HepG2 (cell line): ENCODE results near the gene LDLRAD4. TPM values are rescaled to one million over a fixed set of nuclear protein-coding genes. Genes with fewer than 3 reads are reported as not detected.

Experiments used
- ATAC-seq: fragments of 200-7000 bp; cut with Tn5 transposase; 3 replicates; pipeline ENCODE4 v1.9.1; 2020; ENCODE audit warnings: mild to moderate bottlenecking, moderate library complexity
- BruUV-seq: library from RNA; stranded (reverse); fragments of 400-500 nt; replicated peaks from 2 replicates; lab custom pipeline; 2021; lab: Mats Ljungman, UMichigan
- CTCF ChIA-PET: fragments of 300-600 bp; formaldehyde crosslinking; extraction: SDS; loops from one replicate; lab custom pipeline; 2021; ENCODE audit warnings: low total read pairs, inconsistent platforms, low intra/inter-chr PET ratio; lab: Yijun Ruan, JAX
- POLR2A ChIA-PET: fragments of 350-600 bp; sonication (Branson Sonifier 250); formaldehyde crosslinking; loops from one replicate; lab custom pipeline; 2020; ENCODE audit warnings: antibody characterized with exemption, inconsistent platforms; lab: Yijun Ruan, JAX
- DNase-seq: peaks from one replicate; pipeline ENCODE4 v3.0.0-alpha.2; 2015; ENCODE audit warnings: low spot score
- FAIRE-seq: peaks from 3 replicates; lab custom pipeline; 2011; peaks lifted over from hg19 to GRCh38; lab: Jason Lieb, UNC
- H2AFZ ChIP-seq: one replicate; pipeline ENCODE4 v1.6.1; 2011; ENCODE audit warnings: low read length, inconsistent platforms
- H3K27ac ChIP-seq: fragments of 300-600 bp; 3 replicates; pipeline ENCODE4 v1.8.0; 2011; ENCODE audit warnings: mixed run types, mild to moderate bottlenecking, mixed read lengths, low read length, inconsistent platforms; ENCODE audit not compliant: insufficient read depth; ENCODE audit errors: extremely low read length
- H3K27me3 ChIP-seq, 2 experiments: fragments of 200-600 bp in 1 of 2; 2 replicates in 1 of 2; 3 replicates in 1 of 2; pipeline versions ENCODE4 v1.6.0 to v1.8.0; 2011; ENCODE audit warnings: low read length in 2 of 2, mild to moderate bottlenecking in 2 of 2, moderate library complexity in 2 of 2, inconsistent platforms in 1 of 2; ENCODE audit not compliant: insufficient read depth in 2 of 2, control insufficient read depth in 1 of 2
- H3K36me3 ChIP-seq, 2 experiments: fragments of 200-600 bp in 1 of 2; replicated peaks in 1 of 2; 2 replicates in 1 of 2; 3 replicates in 1 of 2; pipeline versions ENCODE4 v1.5.1 to v1.8.0; 2011; ENCODE audit warnings: low read length in 2 of 2, inconsistent platforms in 1 of 2; ENCODE audit not compliant: insufficient read depth in 2 of 2, control insufficient read depth in 1 of 2
- H3K4me1 ChIP-seq: 2 replicates; pipeline ENCODE4 v1.5.1; 2012; ENCODE audit warnings: low read length, inconsistent platforms; ENCODE audit not compliant: insufficient read depth
- H3K4me2 ChIP-seq: 2 replicates; pipeline ENCODE4 v1.6.0; 2011; ENCODE audit warnings: low read depth, low read length, inconsistent platforms
- H3K4me3 ChIP-seq, 3 experiments: fragments of 200-600 bp in 1 of 3; sonication (generic), shearing (Covaris generic) in 1 of 3; replicated peaks in 1 of 3; 2 replicates each; pipeline ENCODE4 v1.5.1; 2011 to 2016; ENCODE audit warnings: low read length in 3 of 3, inconsistent platforms in 2 of 3, low read depth in 2 of 3, mild to moderate bottlenecking in 2 of 3, control low read depth in 1 of 3, mixed read lengths in 1 of 3; ENCODE audit not compliant: insufficient read depth in 1 of 3
- H3K79me2 ChIP-seq: one replicate; pipeline ENCODE4 v1.6.1; 2011; ENCODE audit warnings: low read length, inconsistent platforms; ENCODE audit not compliant: insufficient read depth
- H3K9ac ChIP-seq: 2 replicates; pipeline ENCODE4 v1.6.0; 2011; ENCODE audit warnings: mild to moderate bottlenecking, low read depth, low read length, inconsistent platforms; ENCODE audit not compliant: insufficient read depth
- H3K9me3 ChIP-seq: 2 replicates; pipeline ENCODE4 v1.5.1; 2012; ENCODE audit warnings: mild to moderate bottlenecking, low read length
- H4K20me1 ChIP-seq: 2 replicates; pipeline ENCODE4 v1.6.0; 2011; ENCODE audit warnings: inconsistent platforms, mild to moderate bottlenecking, low read length, moderate library complexity; ENCODE audit not compliant: insufficient read depth
- ELF1 ChIP-seq: sonication (generic); formaldehyde crosslinking; IDR thresholded peaks from 2 replicates; pipeline ENCODE4 v1.4.0; 2020; ENCODE audit warnings: missing genetic modification reagents
- GABPA ChIP-seq, 2 experiments: IDR thresholded peaks; 2 replicates each; pipeline ENCODE4 v1.6.1; 2011 to 2016; ENCODE audit warnings: low read depth in 2 of 2, low read length in 1 of 2, missing biosample characterization in 1 of 2, missing genetic modification characterization in 1 of 2
- IKZF1 ChIP-seq: fragments of 450-650 bp; IDR thresholded peaks from 2 replicates; pipeline ENCODE4 v1.7.1; 2016
- KLF12 ChIP-seq: sonication (generic); formaldehyde crosslinking; IDR thresholded peaks from 2 replicates; pipeline ENCODE4 v1.4.0; 2020; ENCODE audit warnings: missing genetic modification reagents, borderline replicate concordance
- MAZ ChIP-seq, 2 experiments: sonication (generic) in 1 of 2; formaldehyde crosslinking in 1 of 2; IDR thresholded peaks; 2 replicates each; pipeline versions ENCODE4 v1.5.0 to v1.6.1; 2012 to 2020; ENCODE audit warnings: low read depth in 2 of 2, mild to moderate bottlenecking in 2 of 2, borderline replicate concordance in 1 of 2, improper control_type of control experiment in 1 of 2, low read length in 1 of 2, missing genetic modification reagents in 1 of 2, moderate library complexity in 1 of 2
- MEF2D ChIP-seq: sonication (generic); formaldehyde crosslinking; IDR thresholded peaks from 2 replicates; pipeline ENCODE4 v1.5.1; 2020; ENCODE audit warnings: mild to moderate bottlenecking, missing genetic modification reagents
- NFRKB ChIP-seq: fragments of 450-650 bp; IDR thresholded peaks from 2 replicates; pipeline ENCODE4 v1.6.1; 2017
- ZBTB1 ChIP-seq: sonication (generic); formaldehyde crosslinking; IDR thresholded peaks from 2 replicates; pipeline ENCODE4 v1.4.0; 2020; ENCODE audit warnings: missing genetic modification reagents, borderline replicate concordance
- ZBTB20 ChIP-seq: sonication (generic); formaldehyde crosslinking; IDR thresholded peaks from 2 replicates; pipeline ENCODE4 v1.8.1; 2023; ENCODE audit warnings: missing genetic modification reagents, low read depth, mild to moderate bottlenecking, borderline replicate concordance
- ZFP36L2 ChIP-seq: sonication (generic); formaldehyde crosslinking; IDR thresholded peaks from 2 replicates; pipeline ENCODE4 v1.4.0; 2020; ENCODE audit warnings: missing genetic modification reagents
- ZNF263 ChIP-seq: sonication (generic); formaldehyde crosslinking; IDR thresholded peaks from 2 replicates; pipeline ENCODE4 v1.4.0; 2020; ENCODE audit warnings: missing genetic modification reagents
- ZNF431 ChIP-seq: sonication (generic); formaldehyde crosslinking; IDR thresholded peaks from 2 replicates; pipeline ENCODE4 v1.9.0; 2022; ENCODE audit warnings: missing genetic modification reagents, low read depth, mild to moderate bottlenecking, borderline replicate concordance
- ZNF460 ChIP-seq: sonication (generic); formaldehyde crosslinking; IDR thresholded peaks from 2 replicates; pipeline ENCODE4 v1.5.1; 2020; ENCODE audit warnings: missing genetic modification reagents, mild to moderate bottlenecking, borderline replicate concordance
- ZNF549 ChIP-seq: sonication (generic); formaldehyde crosslinking; IDR thresholded peaks from 2 replicates; pipeline ENCODE4 v1.5.0; 2020; ENCODE audit warnings: missing genetic modification reagents
- ZNF644 ChIP-seq: IDR thresholded peaks from 2 replicates; pipeline ENCODE4 v1.6.1; 2016; ENCODE audit warnings: low read depth
- ZNF713 ChIP-seq: sonication (generic); formaldehyde crosslinking; IDR thresholded peaks from 2 replicates; pipeline ENCODE4 v1.4.0; 2020; ENCODE audit warnings: mild to moderate bottlenecking, missing genetic modification reagents
- WGBS: methylation state at CpG from one replicate; pipeline ENCODE4 v1.1.6; 2017; ENCODE audit warnings: low lambda C conversion rate; 5-methylcytosine and 5-hydroxymethylcytosine counted together
- in situ Hi-C: cut with HindIII; loops from 2 replicates; pipeline ENCODE4 v1.10.0; 2017; ENCODE audit warnings: low pct_unique_long_range_greater_than_20kb; ENCODE audit not compliant: extremely low pct_ligation_motif_present
- intact Hi-C: fragments of 100-400 bp; cut with micrococcal nuclease; formaldehyde crosslinking; loops from one replicate; pipeline ENCODE4 v1.10.0; 2022; ENCODE audit not compliant: unreplicated experiment
- polyA plus RNA-seq, 8 experiments: library from polyadenylated mRNA; depleted of rRNA in 3 of 8; stranded (reverse) in 7 of 8; unstranded in 1 of 8; fragments of >200 nt; fragmentation: Illumina TruSeq in 4 of 8; extraction: Trizol in 4 of 8; gene quantifications; 2 replicates each; pipeline versions ENCODE4 v1.2.1 to v1.2.3, GENCODE V29; 2011 to 2016; ENCODE audit warnings: low read depth in 4 of 8, missing spikeins in 1 of 8, mixed read lengths in 1 of 8; ENCODE audit not compliant: insufficient read depth in 1 of 8
- total RNA-seq, 5 experiments: library from RNA; depleted of rRNA; stranded (reverse); fragments of >200 nt; fragmentation: Illumina TruSeq; extraction: Trizol; gene quantifications; 2 replicates each; pipeline ENCODE4 v1.2.3, GENCODE V29; 2016; ENCODE audit warnings: low read depth in 1 of 5

LDLRAD4 gene
- total and polyA plus RNA-seq, 2 of the 13 experiments (the other 11 are each of a cell fraction or from before 2014, with no cell fraction given): 13.6 to 20.9 TPM

DNA sequence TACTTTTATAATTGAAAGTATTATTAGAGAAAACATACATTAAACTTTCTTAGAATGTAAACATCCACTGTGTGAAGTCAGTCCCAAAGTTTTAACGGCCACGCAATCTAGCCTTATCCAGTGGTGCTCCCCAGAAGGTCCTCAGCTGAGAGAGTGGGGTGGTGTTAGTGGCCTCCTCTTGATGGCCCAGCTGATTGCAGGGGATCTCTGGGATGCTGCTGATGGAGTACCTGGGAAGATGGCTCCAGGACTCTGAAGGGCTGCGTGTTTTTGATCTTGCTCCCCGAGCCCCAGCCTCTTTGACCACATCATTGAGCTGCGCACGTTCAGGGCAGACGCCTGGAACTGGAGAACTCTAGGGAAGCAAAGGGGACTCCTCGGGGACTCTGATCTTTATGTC, 326.4 kb downstream of the LDLRAD4 start:
- in situ Hi-C loops: no loop called here
- Histone ChIP-seq H3K79me2 (no peaks in the 10 kb centered on the region), H3K9ac (no peak overlapping the region), H4K20me1 (no peaks in the 10 kb centered on the region), H3K4me2 (no peak overlapping the region), H2AFZ (no peak overlapping the region), H3K36me3 (no peaks in the 10 kb centered on the region), H3K9me3 (no peaks in the 10 kb centered on the region)
- no peak for DNase-seq
- BruUV-seq: no TSS peak
- POLR2A ChIA-PET: no interaction called here
- TF ChIP-seq ZBTB20 (CRISPR knock-in tag) (no peak), MEF2D (CRISPR knock-in tag) (no peak), ZBTB1 (CRISPR knock-in tag) (no peak), ZNF263 (peak; percentile 71)
- TF ChIP-seq, all 625 proteins: peak for 1
- Histone ChIP-seq H3K4me1 (peaks cover 64% of the 10 kb centered on the region), H3K27me3 (no peaks in the 10 kb centered on the region), H3K27ac (no peak overlapping the region), H3K4me3 (no peak overlapping the region)
- CTCF ChIA-PET: no interaction called here
- ATAC-seq (no peak), FAIRE-seq (no peak)
- 96% methylated on average over 8 of the region's 8 CpGs for WGBS
- intact Hi-C loops: loop anchor here (5.0 to 10.0 kb wide), 3 partner anchors 73 to 408 kb away; no protein-coding TSS in a partner anchor

DNA sequence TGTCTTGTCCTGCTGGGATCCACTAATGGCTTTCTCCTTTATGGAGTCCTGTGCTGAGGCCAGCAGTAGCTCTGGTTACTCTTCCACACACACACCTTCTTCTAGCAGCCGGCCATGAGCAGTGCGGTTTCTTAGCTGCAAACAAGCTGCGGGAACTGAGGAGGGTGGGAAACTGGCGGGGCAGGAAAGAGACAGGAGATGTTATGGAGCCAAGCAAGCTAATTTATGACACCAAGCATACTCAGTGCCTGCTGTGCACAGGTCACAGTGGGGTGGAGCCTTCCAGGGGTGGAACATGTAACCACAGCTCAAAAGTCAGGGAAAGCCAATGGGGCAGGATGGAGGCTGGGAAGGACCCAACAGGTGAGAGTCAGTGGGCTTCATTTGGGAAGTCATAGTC, 327.0 kb downstream of the LDLRAD4 start:
- H3K36me3 ChIP-seq: no peaks in the 10 kb centered on the region

More for the DNA sequence above, 327.0 kb downstream of the LDLRAD4 start:
- ChIA-PET CTCF (no interaction called here), POLR2A (no interaction called here)
- intact Hi-C loops: loop anchor here (10.0 kb wide), 1 partner anchor 211 kb away; no protein-coding TSS in a partner anchor
- Histone ChIP-seq H3K9ac (no peak overlapping the region), H2AFZ (no peak overlapping the region), H3K9me3 (no peaks in the 10 kb centered on the region), H3K27ac (peak overlapping the region; percentile 16), H4K20me1 (no peaks in the 10 kb centered on the region), H3K27me3 (no peaks in the 10 kb centered on the region), H3K4me1 (peaks cover 59% of the 10 kb centered on the region), H3K79me2 (no peaks in the 10 kb centered on the region), H3K4me3 (no peak overlapping the region), H3K4me2 (no peak overlapping the region)
- DNase-seq (no peak), FAIRE-seq (no peak), ATAC-seq (no peak)
- TF ChIP-seq ZNF644: no peak
- TF ChIP-seq ZNF549: no peak
- no peak for TF ChIP-seq NFRKB
- no peak for TF ChIP-seq ZNF460 (CRISPR knock-in tag)
- no peak for TF ChIP-seq ZNF713
- no peak for TF ChIP-seq ZFP36L2 (CRISPR knock-in tag)
- no peak for TF ChIP-seq MAZ (IDR thresholded peaks at IDR 0.05; ENCODE audit: borderline replicate concordance, low read depth, low read length)
- no peak for TF ChIP-seq MAZ (CRISPR knock-in tag; IDR thresholded peaks at IDR 0.05; ENCODE audit: low read depth)
- no peak for TF ChIP-seq ELF1 (CRISPR knock-in tag)
- TF ChIP-seq IKZF1: no peak
- TF ChIP-seq KLF12 (CRISPR knock-in tag): no peak
- TF ChIP-seq GABPA (IDR thresholded peaks at IDR 0.05; ENCODE audit: low read depth, low read length): no peak
- no peak for TF ChIP-seq GABPA (CRISPR knock-in tag; IDR thresholded peaks at IDR 0.05; ENCODE audit: low read depth)
- TF ChIP-seq ZNF431 (CRISPR knock-in tag): no peak
- in situ Hi-C loops: no loop called here
- 99% methylated on average over 4 of the region's 4 CpGs for WGBS
- no TSS peak for BruUV-seq
